Muscle layer of duodenum (tissue), 2 donors: Measurements from ENCODE around the gene CYSLTR1.

ENCODE experiments used
- H3K27ac ChIP-seq: one replicate; pipeline ENCODE4 v1.7.0; 2013; ENCODE audit warnings: mild to moderate bottlenecking, low read length
- H3K27me3 ChIP-seq: one replicate; pipeline ENCODE4 v1.7.0; 2013; ENCODE audit warnings: low read depth, mild to moderate bottlenecking, control low read depth, low read length
- H3K36me3 ChIP-seq, 2 donors: one replicate each; pipeline ENCODE4 v1.7.0; 2013; ENCODE audit warnings: low read length in 2 of 2, control low read depth in 1 of 2, mild to moderate bottlenecking in 1 of 2; ENCODE audit not compliant: insufficient read depth in 2 of 2, control insufficient read depth in 1 of 2
- H3K4me1 ChIP-seq, 2 donors: one replicate each; pipeline ENCODE4 v1.7.0; 2013; ENCODE audit warnings: low read length in 2 of 2, mild to moderate bottlenecking in 2 of 2, control low read depth in 1 of 2, moderate library complexity in 1 of 2; ENCODE audit not compliant: insufficient read depth in 2 of 2, control insufficient read depth in 1 of 2
- H3K4me3 ChIP-seq, 2 donors: one replicate each; pipeline ENCODE4 v1.7.0; 2013; ENCODE audit warnings: low read length in 2 of 2, low read depth in 1 of 2, mild to moderate bottlenecking in 1 of 2
- H3K9me3 ChIP-seq, 2 donors: one replicate each; pipeline ENCODE4 v1.7.0; 2013; ENCODE audit warnings: low read length in 2 of 2, control low read depth in 1 of 2, mild to moderate bottlenecking in 1 of 2; ENCODE audit not compliant: control insufficient read depth in 1 of 2
- donor health status: healthy.

Gene CYSLTR1

GRCh38 chrX:78327370-78328086 lies at the start of gene CYSLTR1:
Gene CYSLTR1 (minus strand): TSS chrX:78327611. CDS start chrX:78273746, 53,865 bp downstream.
- Histone ChIP-seq H3K9me3 (no peaks in the 10 kb centered on the region), H3K36me3 (no peaks in the 10 kb centered on the region), H3K27ac (peak within 1 kb of the TSS; percentile 24), H3K4me3 (peak within 1 kb of the TSS; percentile 41 to 50), H3K4me1 (peaks cover 0 to 5% of the 10 kb centered on the region in 2 donors), H3K27me3 (no peaks in the 10 kb centered on the region)

- H3K36me3 ChIP-seq = no peaks in the 10 kb centered on the region
- no peak overlapping the region for H3K27ac ChIP-seq
- no peaks in the 10 kb centered on the region for H3K27me3 ChIP-seq
- no peak overlapping the region for H3K4me3 ChIP-seq
- no peaks in the 10 kb centered on the region for H3K4me1 ChIP-seq
- no peaks in the 10 kb centered on the region for H3K9me3 ChIP-seq
Measured at GRCh38 chrX:78377186-78377585, 49.8 kb upstream of the CYSLTR1 start.

- no peak overlapping the region for H3K27ac ChIP-seq
- no peaks in the 10 kb centered on the region for H3K36me3 ChIP-seq
- H3K9me3 ChIP-seq = no peaks in the 10 kb centered on the region
- no peak overlapping the region for H3K4me3 ChIP-seq
- H3K27me3 ChIP-seq = no peaks in the 10 kb centered on the region
- no peaks in the 10 kb centered on the region for H3K4me1 ChIP-seq
Measured at GRCh38 chrX:78375894-78376293, 48.5 kb upstream of the CYSLTR1 start.

- no peaks in the 10 kb centered on the region for H3K27me3 ChIP-seq
- H3K36me3 ChIP-seq = no peaks in the 10 kb centered on the region
- no peak overlapping the region for H3K4me3 ChIP-seq
- no peaks in the 10 kb centered on the region for H3K9me3 ChIP-seq
- no peak overlapping the region for H3K27ac ChIP-seq
- no peaks in the 10 kb centered on the region for H3K4me1 ChIP-seq
Measured at GRCh38 chrX:78366576-78366975, 39.2 kb upstream of the CYSLTR1 start.

- no peaks in the 10 kb centered on the region for H3K4me1 ChIP-seq
- no peaks in the 10 kb centered on the region for H3K9me3 ChIP-seq
- no peaks in the 10 kb centered on the region for H3K36me3 ChIP-seq
- H3K27ac ChIP-seq = no peak overlapping the region
- no peaks in the 10 kb centered on the region for H3K27me3 ChIP-seq
- no peak overlapping the region for H3K4me3 ChIP-seq
Measured at GRCh38 chrX:78357342-78358055, 30.1 kb upstream of the CYSLTR1 start.

- Histone ChIP-seq H3K27ac (no peak overlapping the region), H3K27me3 (no peaks in the 10 kb centered on the region), H3K9me3 (no peaks in the 10 kb centered on the region), H3K36me3 (no peaks in the 10 kb centered on the region), H3K4me3 (no peak overlapping the region), H3K4me1 (no peaks in the 10 kb centered on the region)
Measured at GRCh38 chrX:78333521-78333920, 6.1 kb upstream of the CYSLTR1 start.

GRCh38 chrX:78331708-78332107 lies 4.3 kb upstream of the CYSLTR1 start:
- Histone ChIP-seq H3K36me3 (no peaks in the 10 kb centered on the region), H3K27me3 (no peaks in the 10 kb centered on the region), H3K4me1 (no peaks in the 10 kb centered on the region), H3K9me3 (no peaks in the 10 kb centered on the region), H3K4me3 (no peak overlapping the region), H3K27ac (no peak overlapping the region)

GRCh38 chrX:78330540-78330939 lies 3.1 kb upstream of the CYSLTR1 start:
- no peaks in the 10 kb centered on the region for H3K36me3 ChIP-seq
- H3K27me3 ChIP-seq = no peaks in the 10 kb centered on the region
- H3K4me1 ChIP-seq = no peaks in the 10 kb centered on the region
- no peaks in the 10 kb centered on the region for H3K9me3 ChIP-seq
- no peak overlapping the region for H3K4me3 ChIP-seq
- H3K27ac ChIP-seq = no peak overlapping the region

GRCh38 chrX:78330068-78330467 lies 2.7 kb upstream of the CYSLTR1 start:
- no peaks in the 10 kb centered on the region for H3K36me3 ChIP-seq
- no peak overlapping the region for H3K27ac ChIP-seq
- no peak overlapping the region for H3K4me3 ChIP-seq
- H3K27me3 ChIP-seq = no peaks in the 10 kb centered on the region
- no peaks in the 10 kb centered on the region for H3K4me1 ChIP-seq
- H3K9me3 ChIP-seq = no peaks in the 10 kb centered on the region

- no peaks in the 10 kb centered on the region for H3K36me3 ChIP-seq
Measured at GRCh38 chrX:78329486-78329885, 2.1 kb upstream of the CYSLTR1 start.

GRCh38 chrX:78326401-78326800 lies 1.0 kb downstream of the CYSLTR1 start:
- Histone ChIP-seq H3K4me1 (peaks cover 0 to 5% of the 10 kb centered on the region in 2 donors), H3K36me3 (no peaks in the 10 kb centered on the region), H3K4me3 (peak overlapping the region; percentile 41 to 50), H3K27me3 (no peaks in the 10 kb centered on the region), H3K27ac (peak overlapping the region; percentile 24), H3K9me3 (no peaks in the 10 kb centered on the region)

More at GRCh38 chrX:78329486-78329885, 2.1 kb upstream of the CYSLTR1 start:
- no peaks in the 10 kb centered on the region for H3K4me1 ChIP-seq
- H3K9me3 ChIP-seq = no peaks in the 10 kb centered on the region
- no peak overlapping the region for H3K4me3 ChIP-seq
- no peaks in the 10 kb centered on the region for H3K27me3 ChIP-seq
- H3K27ac ChIP-seq = no peak overlapping the region
